ENCODE results near the gene NRXN3. TPM values are rescaled to one million over a fixed set of nuclear protein-coding genes. Genes with fewer than 3 reads are reported as not detected.

The NRXN3 gene
- polyA plus RNA-seq, 1 experiment, result 1.1 TPM

GRCh38 chr14:78829274-78829673 is 659.1 kb downstream of the NRXN3 start:
- ChIA-PET CTCF (no interaction called here), POLR2A (no interaction called here)
- no peak for DNase-seq (ENCODE audit: low read depth, low spot score)
- TF ChIP-seq CTCF (IDR thresholded peaks at IDR 0.05; ENCODE audit: low read depth, low read length), result no peak
- H3K27ac ChIP-seq (ENCODE audit: low read depth, low read length), result no peak overlapping the region
- H3K4me3 ChIP-seq (ENCODE audit: low read depth, low read length), result no peak overlapping the region
- H3K9me3 ChIP-seq (ENCODE audit: control insufficient read depth, insufficient read depth, low read length), result no peaks in the 10 kb centered on the region
- H3K27me3 ChIP-seq (ENCODE audit: control insufficient read depth, insufficient read depth, low read length), result no peaks in the 10 kb centered on the region

GRCh38 chr14:78834766-78835451 is 664.7 kb downstream of the NRXN3 start:
- no peaks in the 10 kb centered on the region for H3K27me3 ChIP-seq (ENCODE audit: control insufficient read depth, insufficient read depth, low read length)
- CTCF ChIA-PET, result no interaction called here
- POLR2A ChIA-PET, result no interaction called here
- H3K4me3 ChIP-seq (ENCODE audit: low read depth, low read length), result no peak overlapping the region
- no peak for TF ChIP-seq CTCF (IDR thresholded peaks at IDR 0.05; ENCODE audit: low read depth, low read length)
- no peaks in the 10 kb centered on the region for H3K9me3 ChIP-seq (ENCODE audit: control insufficient read depth, insufficient read depth, low read length)
- no peak overlapping the region for H3K27ac ChIP-seq (ENCODE audit: low read depth, low read length)
- DNase-seq (ENCODE audit: low read depth, low spot score), result no peak

GRCh38 chr14:78835909-78836308 is 665.7 kb downstream of the NRXN3 start:
- CTCF ChIA-PET, result no interaction called here
- no peak for TF ChIP-seq CTCF (IDR thresholded peaks at IDR 0.05; ENCODE audit: low read depth, low read length)

DNA sequence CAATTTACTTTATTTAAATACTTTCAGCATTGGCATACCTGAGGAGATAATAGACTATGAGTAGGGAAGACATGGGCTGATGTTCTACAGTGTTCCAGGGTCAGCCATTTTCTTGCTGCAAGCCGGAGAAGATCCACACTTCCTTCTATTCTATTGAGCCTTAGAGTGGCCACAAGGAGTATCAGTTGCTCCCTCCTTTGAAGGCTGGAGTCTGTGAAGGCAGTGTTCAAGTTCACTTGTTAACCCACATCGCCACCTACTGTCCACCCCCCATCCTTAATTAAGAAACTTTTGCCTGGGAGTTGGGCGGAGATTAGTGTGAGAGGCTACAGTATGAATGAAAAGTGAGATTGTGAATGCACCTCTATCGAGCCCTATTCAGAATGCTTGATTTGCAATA is 666.6 kb downstream of the NRXN3 start:
- H3K9me3 ChIP-seq (ENCODE audit: control insufficient read depth, insufficient read depth, low read length), result no peaks in the 10 kb centered on the region
- POLR2A ChIA-PET, result no interaction called here
- peak; percentile 46 for TF ChIP-seq CTCF (IDR thresholded peaks at IDR 0.05; ENCODE audit: low read depth, low read length)

More at GRCh38 chr14:78835909-78836308, 665.7 kb downstream of the NRXN3 start:
- no peaks in the 10 kb centered on the region for H3K9me3 ChIP-seq (ENCODE audit: control insufficient read depth, insufficient read depth, low read length)
- H3K27me3 ChIP-seq (ENCODE audit: control insufficient read depth, insufficient read depth, low read length), result no peaks in the 10 kb centered on the region
- no peak overlapping the region for H3K27ac ChIP-seq (ENCODE audit: low read depth, low read length)
- no peak overlapping the region for H3K4me3 ChIP-seq (ENCODE audit: low read depth, low read length)
- POLR2A ChIA-PET, result no interaction called here
- no peak for DNase-seq (ENCODE audit: low read depth, low spot score)

GRCh38 chr14:78838959-78839358 is 668.8 kb downstream of the NRXN3 start:
- no peak for DNase-seq (ENCODE audit: low read depth, low spot score)
- H3K4me3 ChIP-seq (ENCODE audit: low read depth, low read length), result no peak overlapping the region
- TF ChIP-seq CTCF (IDR thresholded peaks at IDR 0.05; ENCODE audit: low read depth, low read length), result no peak
- no peaks in the 10 kb centered on the region for H3K27me3 ChIP-seq (ENCODE audit: control insufficient read depth, insufficient read depth, low read length)
- H3K9me3 ChIP-seq (ENCODE audit: control insufficient read depth, insufficient read depth, low read length), result no peaks in the 10 kb centered on the region
- H3K27ac ChIP-seq (ENCODE audit: low read depth, low read length), result no peak overlapping the region
- CTCF ChIA-PET, result interaction anchor here (1.9 kb wide), 1 partner anchor 10 kb away, joined by 6 read pairs; no protein-coding TSS in a partner anchor
- POLR2A ChIA-PET, result no interaction called here

More for the DNA sequence above, 666.6 kb downstream of the NRXN3 start:
- CTCF ChIA-PET, result no interaction called here
- DNase-seq (ENCODE audit: low read depth, low spot score), result no peak
- H3K27ac ChIP-seq (ENCODE audit: low read depth, low read length), result no peak overlapping the region
- no peak overlapping the region for H3K4me3 ChIP-seq (ENCODE audit: low read depth, low read length)
- H3K27me3 ChIP-seq (ENCODE audit: control insufficient read depth, insufficient read depth, low read length), result no peaks in the 10 kb centered on the region

Measured in AG04450 (cell line).